Measurements from ENCODE around the gene ZNF846.
"Not testable (repeated sequence)": the region's sequence is repeated elsewhere in the genome, so short reads cannot be mapped to it uniquely, and the experiment has no call there.

GRCh38 chr19:9730056-9730455, 38.5 kb downstream of the ZNF846 start:
- TF ChIP-seq CTCF, POLR2A (IDR thresholded peaks at IDR 0.05): not testable (repeated sequence)
